Right atrium auricular region (tissue), 2 donors: ENCODE measurements around the gene ZIC2. TPM values are rescaled to one million over a fixed set of nuclear protein-coding genes. Genes with fewer than 3 reads are reported as not detected.
"Not testable (repeated sequence)": the region's sequence is repeated elsewhere in the genome, so short reads cannot be mapped to it uniquely, and the experiment has no call there.

Experiments used
- DNase-seq: peaks from one replicate; pipeline ENCODE4 v3.0.0-alpha.2; 2019; ENCODE audit warnings: low spot score
- H3K27ac ChIP-seq, 2 donors: fragments of 200-600 bp; sonication (generic); 1 replicate in 1 of 2; 2 replicates in 1 of 2; pipeline ENCODE4 v1.5.1; 2016 to 2019
- H3K27me3 ChIP-seq, 2 donors: fragments of 200-600 bp; sonication (generic); one replicate each; pipeline versions ENCODE4 v1.5.1 to v1.6.0; 2017 to 2019
- H3K36me3 ChIP-seq: fragments of 200-600 bp; sonication (generic); one replicate; pipeline ENCODE4 v1.5.1; 2016
- H3K4me1 ChIP-seq, 2 donors: fragments of 200-600 bp; sonication (generic); one replicate each; pipeline versions ENCODE4 v1.5.1 to v1.6.0; 2017 to 2019
- H3K4me3 ChIP-seq, 2 donors: fragments of 200-600 bp; sonication (generic); 1 replicate in 1 of 2; 2 replicates in 1 of 2; pipeline ENCODE4 v1.5.1; 2017 to 2019; ENCODE audit warnings: mild to moderate bottlenecking in 1 of 2, moderate library complexity in 1 of 2
- H3K9me3 ChIP-seq, 2 donors: fragments of 200-600 bp; sonication (generic); one replicate each; pipeline ENCODE4 v1.5.1; 2019
- CTCF ChIP-seq, 2 donors: fragments of 200-600 bp; sonication (generic); IDR thresholded peaks; one replicate each; pipeline ENCODE4 v1.5.1; 2019; ENCODE audit warnings: antibody characterized with exemption in 2 of 2
- total RNA-seq, 2 donors: library from RNA; depleted of rRNA; stranded (reverse); fragments of >200 nt; gene quantifications; one replicate each; pipeline ENCODE4 v1.1.0, GENCODE V29; 2016

ZIC2 gene
- total RNA-seq, 2 donors from 2014 or later = 0.08 TPM; not detected in 1

DNA sequence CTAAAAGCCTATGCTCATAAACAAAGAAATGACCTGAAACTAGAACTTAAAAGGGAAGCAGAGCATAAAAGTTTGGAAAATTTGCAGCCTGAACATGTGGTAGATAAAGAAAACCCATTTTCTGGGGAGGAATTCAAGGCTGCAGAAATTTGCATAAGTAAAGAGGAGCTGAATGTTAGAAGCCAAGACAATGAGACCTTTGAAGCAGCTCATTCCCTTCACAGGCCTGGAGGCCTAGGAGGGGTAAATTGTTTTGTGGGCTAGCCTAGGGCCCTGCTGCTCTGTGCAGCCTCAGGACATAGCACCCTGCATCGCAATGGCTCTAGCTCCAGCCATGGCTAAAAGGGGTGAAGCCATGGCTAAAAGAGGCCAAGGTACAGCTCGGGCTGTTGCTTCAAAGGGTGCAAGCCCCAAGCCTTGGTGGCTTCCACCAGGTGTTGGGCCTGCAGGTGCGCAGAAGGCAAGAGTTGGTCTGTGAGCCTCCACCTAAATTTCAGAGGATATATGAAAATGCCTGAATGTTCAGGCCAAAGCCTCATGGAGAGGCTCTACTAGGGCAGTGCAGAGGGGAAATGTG, 38.3 kb downstream of the ZIC2 start:
- TF ChIP-seq CTCF (IDR thresholded peaks at IDR 0.05) = no peak
- H3K4me3 ChIP-seq = no peak overlapping the region
- no peaks in the 10 kb centered on the region for H3K36me3 ChIP-seq
- no peaks in the 10 kb centered on the region for H3K4me1 ChIP-seq
- no peaks in the 10 kb centered on the region for H3K27me3 ChIP-seq
- H3K9me3 ChIP-seq = no peaks in the 10 kb centered on the region
- DNase-seq = no peak
- H3K27ac ChIP-seq = no peak overlapping the region

DNA sequence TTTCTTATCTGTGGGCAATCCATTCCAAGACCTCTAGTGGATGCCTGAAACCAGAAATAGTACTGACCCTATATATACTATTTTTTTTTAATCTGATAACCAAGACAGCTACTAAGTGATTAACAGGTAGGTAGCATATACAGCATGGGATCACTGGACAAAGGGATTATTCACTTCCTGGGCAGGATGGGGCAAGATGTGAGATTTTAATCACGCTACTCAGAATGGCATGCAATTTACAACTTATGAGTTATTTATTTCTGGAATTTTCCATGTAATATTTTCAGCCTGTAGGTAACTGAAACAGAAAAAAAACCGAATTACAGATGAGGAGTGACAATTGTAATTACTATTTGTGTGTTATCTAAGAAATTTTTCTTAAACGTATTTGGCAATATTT, 41.2 kb downstream of the ZIC2 start:
- Histone ChIP-seq H3K4me3 (no peak overlapping the region), H3K4me1 (no peaks in the 10 kb centered on the region), H3K27ac (no peak overlapping the region), H3K9me3 (no peaks in the 10 kb centered on the region), H3K27me3 (no peaks in the 10 kb centered on the region), H3K36me3 (no peaks in the 10 kb centered on the region)
- no peak for DNase-seq
- TF ChIP-seq CTCF (IDR thresholded peaks at IDR 0.05) = no peak

GRCh38 chr13:100024023-100024422, 42.4 kb downstream of the ZIC2 start:
- Histone ChIP-seq H3K27me3 (no peaks in the 10 kb centered on the region), H3K27ac (no peak overlapping the region), H3K9me3 (no peaks in the 10 kb centered on the region), H3K4me3 (no peak overlapping the region), H3K4me1 (no peaks in the 10 kb centered on the region), H3K36me3 (no peaks in the 10 kb centered on the region)
- DNase-seq = no peak
- TF ChIP-seq CTCF (IDR thresholded peaks at IDR 0.05) = no peak

DNA sequence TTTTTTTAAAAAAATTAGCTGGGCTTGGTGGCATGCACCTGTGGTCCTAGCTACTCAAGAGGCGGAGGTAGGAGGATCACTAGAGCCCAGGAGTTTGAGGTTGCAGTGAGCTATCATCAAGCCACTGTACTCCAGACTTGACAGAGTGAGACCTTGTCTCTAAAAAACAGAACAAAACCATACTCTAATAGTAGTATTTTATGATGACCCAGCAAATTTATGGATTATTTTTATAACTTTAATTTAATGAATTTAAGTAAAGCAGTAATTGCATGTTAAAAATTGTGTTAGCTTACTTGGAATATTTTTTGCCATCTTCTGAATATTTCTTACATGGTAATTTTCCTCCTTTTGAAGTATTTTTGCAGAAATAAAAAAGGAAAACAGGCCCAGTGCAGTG, 48.3 kb downstream of the ZIC2 start:
- Histone ChIP-seq H3K9me3 (no peaks in the 10 kb centered on the region), H3K27ac (no peak overlapping the region), H3K27me3 (no peaks in the 10 kb centered on the region), H3K36me3 (no peaks in the 10 kb centered on the region), H3K4me3 (no peak overlapping the region), H3K4me1 (no peaks in the 10 kb centered on the region)
- DNase-seq = no peak
- TF ChIP-seq CTCF (IDR thresholded peaks at IDR 0.05) = no peak

DNA sequence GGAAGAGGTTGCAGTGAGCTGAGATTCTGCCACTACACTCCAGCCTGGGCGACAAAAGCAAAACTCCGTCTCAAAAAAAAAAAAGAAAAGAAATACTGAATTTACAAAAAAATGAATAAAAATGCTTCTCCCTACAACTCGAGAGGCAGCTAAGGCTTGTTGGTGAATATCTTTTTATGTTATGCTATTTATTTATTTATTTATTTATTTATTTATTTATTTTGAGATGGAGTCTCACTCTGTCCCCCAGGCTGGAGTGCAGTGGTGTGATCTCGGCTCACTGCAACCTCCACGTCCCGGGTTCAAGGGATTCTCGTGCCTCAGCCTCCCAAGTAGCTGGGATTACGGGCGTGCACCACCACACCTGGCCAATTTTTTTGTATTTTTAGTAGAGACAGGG, 51.1 kb downstream of the ZIC2 start:
- H3K36me3 ChIP-seq, H3K4me1 ChIP-seq, DNase-seq, H3K4me3 ChIP-seq, H3K9me3 ChIP-seq, H3K27me3 ChIP-seq, H3K27ac ChIP-seq: not testable (repeated sequence)

DNA sequence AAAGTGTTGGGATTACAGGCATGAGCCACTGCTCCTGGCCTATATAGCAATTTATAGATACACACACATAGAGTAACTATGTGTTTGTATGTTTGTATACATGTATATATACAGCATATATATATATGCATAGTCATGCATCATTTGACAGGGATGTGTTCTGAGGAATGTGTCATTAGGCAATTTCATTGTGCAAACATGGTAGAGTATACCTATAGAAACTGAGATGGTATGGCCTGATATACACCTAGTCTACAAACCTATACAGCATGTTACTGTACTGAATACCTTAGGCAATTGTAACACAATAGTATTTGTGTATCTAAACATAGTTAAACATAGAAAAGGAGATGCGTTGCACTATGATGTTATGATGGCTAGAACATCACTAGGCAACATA, 54.4 kb downstream of the ZIC2 start:
- Histone ChIP-seq H3K4me1 (no peaks in the 10 kb centered on the region), H3K36me3 (no peaks in the 10 kb centered on the region)

More for the DNA sequence above, 54.4 kb downstream of the ZIC2 start:
- no peak overlapping the region for H3K27ac ChIP-seq
- TF ChIP-seq CTCF (IDR thresholded peaks at IDR 0.05) = no peak
- H3K9me3 ChIP-seq = no peaks in the 10 kb centered on the region
- no peaks in the 10 kb centered on the region for H3K27me3 ChIP-seq
- no peak for DNase-seq
- no peak overlapping the region for H3K4me3 ChIP-seq

Other genes starting within 250 kb of the ZIC2 start
- gene ZIC5, start 10.0 kb upstream of the ZIC2 start, total RNA-seq = not detected
- 10 to 100 TPM; 19.6 to 38.6 TPM for gene PCCA, start 107.3 kb downstream of the ZIC2 start, total RNA-seq